Uterus (tissue), 4 donors: ENCODE data around the gene KPNA1. TPM values are rescaled to one million over a fixed set of nuclear protein-coding genes. Genes with fewer than 3 reads are reported as not detected.

Source experiments
- DNase-seq, 2 donors: peaks; one replicate each; pipeline ENCODE4 v3.0.0-alpha.2; 2019 to 2020
- H3K27ac ChIP-seq, 2 donors: fragments of 200-600 bp; sonication (generic); 1 replicate in 1 of 2; 2 replicates in 1 of 2; pipeline ENCODE4 v1.5.1; 2016 to 2018
- H3K27me3 ChIP-seq, 2 donors: fragments of 200-600 bp; sonication (generic); one replicate each; pipeline ENCODE4 v1.5.1; 2018 to 2019; ENCODE audit warnings: control low read depth in 1 of 2
- H3K36me3 ChIP-seq, 2 donors: fragments of 200-600 bp; sonication (generic); one replicate each; pipeline ENCODE4 v1.5.1; 2019; ENCODE audit warnings: control low read depth in 1 of 2
- H3K4me1 ChIP-seq, 2 donors: fragments of 200-600 bp; sonication (generic); one replicate each; pipeline ENCODE4 v1.5.1; 2018 to 2019; ENCODE audit warnings: control low read depth in 1 of 2
- H3K4me3 ChIP-seq, 2 donors: fragments of 200-600 bp; sonication (generic); 1 replicate in 1 of 2; 2 replicates in 1 of 2; pipeline ENCODE4 v1.5.1; 2018 to 2019; ENCODE audit warnings: mild to moderate bottlenecking in 1 of 2
- H3K9me3 ChIP-seq, 2 donors: fragments of 200-600 bp; sonication (generic); one replicate each; pipeline ENCODE4 v1.5.1; 2019; ENCODE audit warnings: control low read depth in 1 of 2
- CTCF ChIP-seq, 4 experiments: fragments of 200-600 bp in 2 of 4; fragments of 450-650 bp in 2 of 4; sonication (generic) in 2 of 4; IDR thresholded peaks; one replicate each; pipeline ENCODE4 v1.5.1; 2016 to 2019; ENCODE audit warnings: antibody characterized with exemption in 4 of 4, mild to moderate bottlenecking in 2 of 4, moderate library complexity in 1 of 4
- POLR2A ChIP-seq, 2 donors: fragments of 450-650 bp; IDR thresholded peaks; one replicate each; pipeline ENCODE4 v1.6.1; 2016; ENCODE audit warnings: antibody characterized with exemption in 2 of 2, mild to moderate bottlenecking in 1 of 2, moderate library complexity in 1 of 2
- intact Hi-C: fragments of 100-400 bp; cut with DNase I; formaldehyde crosslinking; loops from one replicate; pipeline ENCODE4 v1.15.1; 2023; ENCODE audit warnings: low total_unique reads
- total RNA-seq, 4 donors: library from RNA; depleted of rRNA in 3 of 4; stranded (reverse); fragments of >200 nt in 3 of 4; gene quantifications; one replicate each; pipeline versions ENCODE4 v1.1.0 to v1.2.4, GENCODE V29; 2014 to 2023
- donor health status: DM: yes; HTN: yes; CAD: no.

KPNA1 gene
- total RNA-seq, 4 donors from 2014 or later, result 37.4 to 88.3 (median 46.4) TPM

- no peaks in the 10 kb centered on the region for H3K9me3 ChIP-seq
- intact Hi-C loops, result no loop called here
- DNase-seq, result no peak
- H3K4me3 ChIP-seq, result no peak overlapping the region
- H3K36me3 ChIP-seq, result no peaks in the 10 kb centered on the region
- H3K27me3 ChIP-seq, result no peaks in the 10 kb centered on the region
- TF ChIP-seq CTCF (IDR thresholded peaks at IDR 0.05), result no peak
- no peak for TF ChIP-seq POLR2A (IDR thresholded peaks at IDR 0.05)
- peaks cover 0 to 5% of the 10 kb centered on the region in 2 donors for H3K4me1 ChIP-seq
- peak overlapping the region in 1 of 2 donors; percentile 42 for H3K27ac ChIP-seq
These were observed 29.8 kb downstream of the KPNA1 start for GRCh38 chr3:122484985-122485384.

DNA sequence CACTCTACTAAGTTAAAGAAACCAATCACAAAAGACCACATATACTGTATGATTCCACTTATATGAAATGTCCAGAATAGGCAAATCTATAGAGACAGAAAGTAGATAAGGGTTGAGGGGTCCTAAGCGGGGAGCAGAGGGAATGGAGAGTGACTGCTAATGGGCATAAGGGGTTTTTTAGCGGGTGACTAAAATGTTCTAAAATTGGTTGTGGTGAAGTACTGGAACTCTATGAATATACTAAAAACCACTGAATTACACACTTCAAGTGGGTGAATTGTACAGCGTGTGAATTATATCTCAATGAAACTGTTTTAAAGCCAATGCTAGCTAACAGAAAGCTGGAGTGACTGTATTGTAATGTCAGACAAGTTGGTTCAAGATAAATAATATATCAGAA, 33.3 kb downstream of the KPNA1 start:
- Histone ChIP-seq H3K27ac (no peak overlapping the region), H3K4me1 (peaks cover 0 to 5% of the 10 kb centered on the region in 2 donors), H3K36me3 (no peaks in the 10 kb centered on the region), H3K4me3 (no peak overlapping the region), H3K9me3 (no peaks in the 10 kb centered on the region), H3K27me3 (no peaks in the 10 kb centered on the region)
- no peak for DNase-seq
- intact Hi-C loops, result no loop called here
- no peak for TF ChIP-seq POLR2A (IDR thresholded peaks at IDR 0.05)
- no peak for TF ChIP-seq CTCF (IDR thresholded peaks at IDR 0.05)

DNA sequence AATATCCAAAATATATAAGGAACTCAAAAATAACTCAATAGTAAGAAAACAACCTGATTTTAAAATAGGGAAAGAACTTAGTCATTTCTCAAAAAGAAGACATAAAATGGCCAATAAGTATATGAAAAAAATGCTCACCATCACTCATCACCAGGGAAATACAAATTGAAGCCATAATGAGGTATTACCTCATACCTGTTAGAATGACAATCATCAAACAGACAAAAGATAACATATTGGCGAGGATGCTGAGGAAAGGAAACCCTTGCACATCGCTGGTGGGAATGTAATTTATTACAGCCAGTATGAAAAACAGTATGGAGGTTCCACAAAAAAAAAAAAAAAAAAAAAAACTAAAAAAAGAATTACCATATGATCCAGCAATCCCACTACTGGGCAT, 38.2 kb downstream of the KPNA1 start:
- Histone ChIP-seq H3K4me1 (no peaks in the 10 kb centered on the region), H3K36me3 (no peaks in the 10 kb centered on the region), H3K27me3 (no peaks in the 10 kb centered on the region), H3K27ac (no peak overlapping the region), H3K4me3 (no peak overlapping the region), H3K9me3 (no peaks in the 10 kb centered on the region)
- no peak for DNase-seq
- TF ChIP-seq POLR2A (IDR thresholded peaks at IDR 0.05) (no peak), CTCF (IDR thresholded peaks at IDR 0.05) (no peak)
- intact Hi-C loops, result no loop called here

GRCh38 chr3:122475316-122475715, 39.4 kb downstream of the KPNA1 start:
- no peak for DNase-seq
- TF ChIP-seq CTCF (IDR thresholded peaks at IDR 0.05), result no peak
- TF ChIP-seq POLR2A (IDR thresholded peaks at IDR 0.05), result no peak
- H3K27me3 ChIP-seq, result no peaks in the 10 kb centered on the region
- intact Hi-C loops, result no loop called here
- H3K36me3 ChIP-seq, result no peaks in the 10 kb centered on the region
- no peaks in the 10 kb centered on the region for H3K9me3 ChIP-seq
- no peaks in the 10 kb centered on the region for H3K4me1 ChIP-seq
- H3K27ac ChIP-seq, result no peak overlapping the region
- no peak overlapping the region for H3K4me3 ChIP-seq

DNA sequence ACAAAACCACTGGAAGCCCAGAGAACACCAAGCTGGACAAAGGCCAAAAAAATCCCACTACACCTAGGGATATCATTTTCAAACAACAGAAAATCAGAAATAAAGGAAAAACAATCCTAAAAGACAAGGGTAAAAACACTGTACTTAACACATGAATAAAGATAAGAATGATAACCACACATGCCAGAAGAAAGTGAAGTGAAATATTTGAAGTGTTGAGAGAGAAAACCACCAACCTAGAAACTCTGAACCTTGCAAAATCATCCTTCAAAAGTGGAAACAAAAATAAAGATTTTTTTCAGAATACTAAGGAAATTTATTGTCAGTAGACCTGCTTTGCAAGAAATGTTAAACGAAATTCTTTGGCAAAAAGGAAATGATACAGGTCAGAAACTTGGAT, 45.1 kb downstream of the KPNA1 start:
- Histone ChIP-seq H3K9me3 (no peaks in the 10 kb centered on the region), H3K4me3 (no peak overlapping the region), H3K36me3 (no peaks in the 10 kb centered on the region), H3K27me3 (no peaks in the 10 kb centered on the region), H3K27ac (no peak overlapping the region), H3K4me1 (no peaks in the 10 kb centered on the region)
- intact Hi-C loops, result no loop called here
- no peak for DNase-seq
- TF ChIP-seq POLR2A (IDR thresholded peaks at IDR 0.05), result no peak
- TF ChIP-seq CTCF (IDR thresholded peaks at IDR 0.05), result no peak
